ENCODE data around the gene NRXN3. TPM values are rescaled to one million over a fixed set of nuclear protein-coding genes. Genes with fewer than 3 reads are reported as not detected.

NRXN3 gene
- total and polyA plus RNA-seq, 4 donors, result 1.4 to 8.3 (median 4.4) TPM

GRCh38 chr14:78704965-78705364, 534.8 kb downstream of the NRXN3 start:
- no peak for DNase-seq
- ATAC-seq (ENCODE audit: insufficient read depth, low FRiP score), result no peak
- WGBS, 2 donors, result 58 to 71% methylated on average over 4 of the region's 4 CpGs

GRCh38 chr14:78705989-78706388, 535.8 kb downstream of the NRXN3 start:
- H3K4me1 ChIP-seq (ENCODE audit: control insufficient read depth in 5 of 5, insufficient read depth in 5 of 5, low read length in 5 of 5), result no peaks in the 10 kb centered on the region
- no peak for ATAC-seq (ENCODE audit: insufficient read depth, low FRiP score)
- H3K27ac ChIP-seq (ENCODE audit: low read depth in 1 of 2, low read length in 1 of 2), result no peak overlapping the region
- H3K4me3 ChIP-seq, result no peak overlapping the region
- H3K9me3 ChIP-seq (ENCODE audit: control insufficient read depth in 4 of 4, insufficient read depth in 3 of 4, low read length in 3 of 4), result no peaks in the 10 kb centered on the region
- no peak for DNase-seq
- no peaks in the 10 kb centered on the region for H3K36me3 ChIP-seq (ENCODE audit: control insufficient read depth in 4 of 4, insufficient read depth in 4 of 4, low read length in 4 of 4)
- no peak overlapping the region for H3K9ac ChIP-seq (ENCODE audit: insufficient read depth in 1 of 2, low read length in 2 of 2)
- no peaks in the 10 kb centered on the region for H3K27me3 ChIP-seq (ENCODE audit: control insufficient read depth in 3 of 3, insufficient read depth in 3 of 3, low read length in 2 of 3)
- TF ChIP-seq CTCF (IDR thresholded peaks at IDR 0.05; ENCODE audit: control extremely low read depth, extremely low read depth), result no peak

More at GRCh38 chr14:78704965-78705364, 534.8 kb downstream of the NRXN3 start:
- no peak for TF ChIP-seq CTCF (IDR thresholded peaks at IDR 0.05; ENCODE audit: control extremely low read depth, extremely low read depth)
- H3K36me3 ChIP-seq (ENCODE audit: control insufficient read depth in 4 of 4, insufficient read depth in 4 of 4, low read length in 4 of 4), result no peaks in the 10 kb centered on the region
- H3K27ac ChIP-seq (ENCODE audit: low read depth in 1 of 2, low read length in 1 of 2), result no peak overlapping the region
- H3K9me3 ChIP-seq (ENCODE audit: control insufficient read depth in 4 of 4, insufficient read depth in 3 of 4, low read length in 3 of 4), result no peaks in the 10 kb centered on the region
- H3K27me3 ChIP-seq (ENCODE audit: control insufficient read depth in 3 of 3, insufficient read depth in 3 of 3, low read length in 2 of 3), result no peaks in the 10 kb centered on the region
- no peak overlapping the region for H3K4me3 ChIP-seq
- no peaks in the 10 kb centered on the region for H3K4me1 ChIP-seq (ENCODE audit: control insufficient read depth in 5 of 5, insufficient read depth in 5 of 5, low read length in 5 of 5)
- no peak overlapping the region for H3K9ac ChIP-seq (ENCODE audit: insufficient read depth in 1 of 2, low read length in 2 of 2)

GRCh38 chr14:78709795-78710557, 539.8 kb downstream of the NRXN3 start:
- peaks cover 0 to 2% (median 0%) of the 10 kb centered on the region in 4 donors for H3K9me3 ChIP-seq (ENCODE audit: control insufficient read depth in 4 of 4, insufficient read depth in 3 of 4, low read length in 3 of 4)
- no peak for DNase-seq
- no peak overlapping the region for H3K27ac ChIP-seq (ENCODE audit: low read depth in 1 of 2, low read length in 1 of 2)
- H3K36me3 ChIP-seq (ENCODE audit: control insufficient read depth in 4 of 4, insufficient read depth in 4 of 4, low read length in 4 of 4), result no peaks in the 10 kb centered on the region
- 80 to 82% methylated on average over 5 of the region's 5 CpGs for WGBS, 2 donors
- H3K4me1 ChIP-seq (ENCODE audit: control insufficient read depth in 5 of 5, insufficient read depth in 5 of 5, low read length in 5 of 5), result no peaks in the 10 kb centered on the region
- H3K27me3 ChIP-seq (ENCODE audit: control insufficient read depth in 3 of 3, insufficient read depth in 3 of 3, low read length in 2 of 3), result no peaks in the 10 kb centered on the region
- no peak for ATAC-seq (ENCODE audit: insufficient read depth, low FRiP score)
- TF ChIP-seq CTCF (IDR thresholded peaks at IDR 0.05; ENCODE audit: control extremely low read depth, extremely low read depth), result no peak
- H3K4me3 ChIP-seq, result no peak overlapping the region
- H3K9ac ChIP-seq (ENCODE audit: insufficient read depth in 1 of 2, low read length in 2 of 2), result no peak overlapping the region

Data from lung (tissue), 12 donors.